B cell (primary cell): Measurements from ENCODE around the gene MYO1B. TPM values are rescaled to one million over a fixed set of nuclear protein-coding genes. Genes with fewer than 3 reads are reported as not detected.
A peak's percentile ranks its signal among the peaks of the same experiment; 100 is the strongest.

Source experiments
- ATAC-seq: fragments of 200-7000 bp; cut with Tn5 transposase; one replicate; pipeline ENCODE4 v1.10.0; 2021; ENCODE audit warnings: low read depth, mild to moderate bottlenecking, moderate number of reproducible peaks, moderate library complexity
- CTCF ChIA-PET: fragments of 350-600 bp; sonication (Branson Sonifier 250); formaldehyde crosslinking; loops from one replicate; lab custom pipeline; 2021; ENCODE audit warnings: antibody characterized with exemption, inconsistent platforms; lab: Charles Lee
- POLR2A ChIA-PET: fragments of 350-600 bp; sonication (Branson Sonifier 250); formaldehyde crosslinking; loops from one replicate; lab custom pipeline; 2021; ENCODE audit warnings: antibody characterized with exemption; lab: Charles Lee
- DNase-seq: peaks from one replicate; pipeline ENCODE4 v3.0.0; 2013
- H2AFZ ChIP-seq: 2 replicates; pipeline ENCODE4 v1.6.1; 2012; ENCODE audit warnings: mild to moderate bottlenecking, low read depth, low read length; ENCODE audit not compliant: insufficient read depth, poor library complexity, severe bottlenecking
- H3K27ac ChIP-seq, 2 donors: 1 replicate in 1 of 2; 2 replicates in 1 of 2; pipeline ENCODE4 v1.5.1; 2012 to 2013; ENCODE audit warnings: low read length in 2 of 2, mild to moderate bottlenecking in 2 of 2, moderate library complexity in 1 of 2
- H3K27me3 ChIP-seq, 4 experiments: fragments of 200-600 bp in 1 of 4; sonication (generic) in 1 of 4; replicated peaks in 1 of 4; 1 replicate in 2 of 4; 2 replicates in 2 of 4; pipeline versions ENCODE4 v1.6.1 to v1.7.0; 2013 to 2016; ENCODE audit warnings: low read length in 3 of 4, mild to moderate bottlenecking in 2 of 4, mixed read lengths in 1 of 4, moderate library complexity in 1 of 4; ENCODE audit not compliant: insufficient read depth in 4 of 4, control insufficient read depth in 3 of 4; ENCODE audit errors: control extremely low read depth in 1 of 4
- H3K36me3 ChIP-seq, 2 experiments: replicated peaks in 1 of 2; 1 replicate in 1 of 2; 2 replicates in 1 of 2; pipeline versions ENCODE4 v1.6.1 to v1.7.1; 2013; ENCODE audit warnings: low read length in 1 of 2; ENCODE audit not compliant: insufficient read depth in 2 of 2, control insufficient read depth in 1 of 2; ENCODE audit errors: control extremely low read depth in 1 of 2, extremely low read depth in 1 of 2
- H3K4me1 ChIP-seq, 2 donors: fragments of 200-600 bp in 1 of 2; sonication (generic) in 1 of 2; 1 replicate in 1 of 2; 2 replicates in 1 of 2; pipeline versions ENCODE4 v1.5.1 to v1.6.1; 2013 to 2017; ENCODE audit warnings: low read length in 2 of 2; ENCODE audit not compliant: control insufficient read depth in 2 of 2, insufficient read depth in 2 of 2
- H3K4me2 ChIP-seq: replicated peaks from 2 replicates; pipeline ENCODE3; 2012; ENCODE audit warnings: mild to moderate bottlenecking, low read depth, low read length; ENCODE audit not compliant: poor library complexity, severe bottlenecking
- H3K4me3 ChIP-seq, 5 experiments: fragments of 200-600 bp in 1 of 5; sonication (generic) in 1 of 5; 1 replicate in 3 of 5; 2 replicates in 2 of 5; pipeline versions ENCODE4 v1.5.1 to v1.7.0; 2011 to 2016; ENCODE audit warnings: low read length in 4 of 5, mild to moderate bottlenecking in 4 of 5, low read depth in 2 of 5, control low read depth in 1 of 5, moderate library complexity in 1 of 5; ENCODE audit not compliant: insufficient read depth in 1 of 5; ENCODE audit errors: control extremely low read depth in 1 of 5, extremely low read depth in 1 of 5
- H3K79me2 ChIP-seq: fragments of 200-600 bp; sonication (generic); one replicate; pipeline ENCODE4 v1.6.0; 2016; ENCODE audit warnings: low read length; ENCODE audit not compliant: control insufficient read depth, insufficient read depth
- H3K9ac ChIP-seq: fragments of 200-600 bp; sonication (generic); 2 replicates; pipeline ENCODE4 v1.6.1; 2017; ENCODE audit warnings: mild to moderate bottlenecking, low read length, moderate library complexity
- H3K9me3 ChIP-seq, 3 donors: one replicate each; pipeline versions ENCODE4 v1.6.1 to v1.7.1; 2013; ENCODE audit warnings: low read length in 2 of 3; ENCODE audit not compliant: control insufficient read depth in 2 of 3, insufficient read depth in 1 of 3; ENCODE audit errors: control extremely low read depth in 1 of 3
- H4K20me1 ChIP-seq: 2 replicates; pipeline ENCODE4 v1.6.0; 2012; ENCODE audit warnings: mild to moderate bottlenecking, low read length; ENCODE audit not compliant: insufficient read depth, control insufficient read depth, poor library complexity, severe bottlenecking
- H3K27ac Mint-ChIP-seq: one replicate; pipeline ENCODE4 v1.8.0; 2021; ENCODE audit warnings: mixed read lengths
- H3K27me3 Mint-ChIP-seq: one replicate; pipeline ENCODE4 v1.8.0; 2021; ENCODE audit warnings: mixed read lengths
- H3K4me1 Mint-ChIP-seq: one replicate; pipeline ENCODE4 v1.8.0; 2021; ENCODE audit warnings: mixed read lengths
- H3K4me3 Mint-ChIP-seq: one replicate; pipeline ENCODE4 v1.8.0; 2021; ENCODE audit warnings: mixed read lengths
- H3K9me3 Mint-ChIP-seq: one replicate; pipeline ENCODE4 v1.8.0; 2022; ENCODE audit warnings: mixed read lengths; ENCODE audit not compliant: insufficient read depth
- CTCF ChIP-seq: fragments of 200-600 bp; IDR thresholded peaks from one replicate; pipeline ENCODE4 v1.8.0; 2022; ENCODE audit warnings: antibody characterized with exemption, mild to moderate bottlenecking
- EZH2 ChIP-seq: IDR thresholded peaks from 2 replicates; pipeline ENCODE4 v1.6.1; 2012; ENCODE audit warnings: borderline replicate concordance, low read depth, mild to moderate bottlenecking, moderate library complexity, low read length; ENCODE audit not compliant: insufficient read depth, poor library complexity, severe bottlenecking
- WGBS: methylation state at CpG from one replicate; pipeline ENCODE4 v1.1.5; 2013; ENCODE audit warnings: missing lambda C conversion rate; ENCODE audit not compliant: insufficient coverage; 5-methylcytosine and 5-hydroxymethylcytosine counted together
- intact Hi-C: fragments of 100-400 bp; cut with micrococcal nuclease; formaldehyde crosslinking; loops from one replicate; pipeline ENCODE4 v1.10.0; 2022
- polyA plus RNA-seq: library from polyadenylated mRNA; depleted of rRNA; stranded (reverse); fragments of >200 nt; gene quantifications from 2 replicates; pipeline ENCODE4 v1.2.3, GENCODE V29; 2012
- total RNA-seq, 2 donors: library from RNA; stranded (reverse); fragments of 120-200 nt in 1 of 2; gene quantifications; 1 replicate in 1 of 2; 2 replicates in 1 of 2; pipeline versions ENCODE4 v1.2.3 to v1.2.4, GENCODE V29; 2013 to 2022

MYO1B gene
- total and polyA plus RNA-seq, 2 donors (not counting 1 experiment from before 2014, with no cell fraction given) = 0.67 to 4.4 TPM

DNA sequence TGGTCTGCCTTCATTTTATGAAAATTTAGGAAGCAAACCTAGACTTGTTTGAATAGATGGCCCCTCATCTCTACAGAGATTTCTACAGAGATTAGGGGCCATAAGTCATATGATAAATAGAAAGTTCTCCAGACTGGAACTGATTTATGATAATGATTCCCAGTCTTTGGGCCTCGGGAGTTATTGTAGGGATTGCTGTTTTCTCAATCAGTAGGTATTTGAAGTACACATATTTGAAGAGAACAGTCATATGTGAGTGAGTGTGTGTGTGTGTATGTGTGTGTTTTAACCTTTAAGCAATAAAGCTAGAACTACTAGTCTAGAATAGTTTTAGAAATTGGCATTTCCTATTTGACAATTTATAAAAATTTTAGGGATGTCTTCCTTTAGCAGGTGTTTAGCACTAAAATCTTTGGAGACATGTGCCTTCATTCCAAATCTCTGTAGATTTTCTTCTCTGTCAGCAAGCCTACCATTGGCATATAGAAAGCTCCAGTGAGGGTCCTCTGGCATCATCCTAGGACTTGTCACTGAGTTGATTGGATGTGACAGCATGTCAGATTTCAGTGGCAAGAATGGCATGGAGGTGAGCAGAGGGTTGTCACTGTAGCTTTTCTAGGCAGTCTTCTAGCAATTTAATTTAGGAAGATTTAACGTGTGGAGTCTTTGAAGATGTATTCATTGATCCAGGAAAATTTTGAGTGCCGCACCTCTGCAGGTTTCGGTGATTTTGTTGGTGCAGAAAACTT is 71.2 kb downstream of the MYO1B start:
- Histone ChIP-seq H3K79me2 (peaks cover 23% of the 10 kb centered on the region), H3K4me3 (no peak overlapping the region), H3K36me3 (no peaks in the 10 kb centered on the region), H3K9ac (peak overlapping the region; percentile 27), H3K9me3 (no peaks in the 10 kb centered on the region), H3K4me1 (peaks cover 53 to 64% of the 10 kb centered on the region in 2 donors), H3K4me2 (peak overlapping the region; percentile 63), H3K27me3 (no peaks in the 10 kb centered on the region), H3K27ac (peak overlapping the region; percentile 47 to 81), H2AFZ (no peak overlapping the region), H4K20me1 (no peaks in the 10 kb centered on the region)
- Mint-ChIP-seq H3K27me3 (no peaks in the 10 kb centered on the region), H3K27ac (peak overlapping the region; percentile 67), H3K4me3 (no peak overlapping the region), H3K9me3 (no peaks in the 10 kb centered on the region), H3K4me1 (peaks cover 60% of the 10 kb centered on the region)
- 62% methylated on average over 4 of the region's 4 CpGs for WGBS
- intact Hi-C loops = no loop called here
- TF ChIP-seq EZH2 (no peak), CTCF (no peak)
- ATAC-seq = no peak
- DNase-seq = no peak
- ChIA-PET CTCF (interaction anchor here (1.0 to 1.7 kb wide), 2 partner anchors 152 to 205 kb away, joined by 3 read pairs; no protein-coding TSS in a partner anchor), POLR2A (no interaction called here)

DNA sequence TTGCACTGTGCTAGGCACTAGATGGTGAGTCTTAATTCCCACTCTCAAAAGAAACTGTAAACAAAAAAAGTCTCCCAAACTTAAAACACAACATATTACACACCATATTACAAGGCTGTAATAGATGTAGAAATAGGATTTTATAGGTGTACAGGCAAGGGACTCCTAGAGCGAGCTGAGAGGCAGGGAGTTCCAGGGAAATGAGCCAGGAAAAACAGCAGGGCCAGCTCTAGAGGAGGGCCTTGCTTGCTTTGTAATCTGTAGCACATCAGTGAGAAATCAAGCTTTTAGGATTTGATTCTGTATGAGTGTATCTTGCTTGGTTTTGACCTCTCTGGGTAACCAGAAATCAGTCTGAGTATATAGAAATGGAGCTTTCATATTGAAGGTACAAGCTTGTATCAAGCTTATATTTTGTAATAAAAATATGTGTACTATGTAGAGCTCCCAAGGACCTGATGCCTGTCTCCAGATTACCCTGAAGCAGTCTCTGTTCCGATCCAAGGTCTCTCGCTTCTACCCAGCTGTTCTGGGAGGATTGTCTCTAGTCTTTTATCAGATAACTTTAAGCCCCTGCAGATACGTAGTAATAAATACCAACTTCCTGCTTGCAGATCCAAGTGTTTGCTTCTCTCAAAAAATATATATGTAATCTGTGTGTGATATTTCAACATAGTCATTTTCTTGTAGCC is 73.0 kb downstream of the MYO1B start:
- no peaks in the 10 kb centered on the region for H4K20me1 ChIP-seq
- WGBS = 100% methylated on average over 1 of the region's 4 CpGs
- POLR2A ChIA-PET = no interaction called here
- no peak overlapping the region for H3K4me3 Mint-ChIP-seq
- H3K9ac ChIP-seq = peak overlapping the region; percentile 10
- H3K27me3 Mint-ChIP-seq = no peaks in the 10 kb centered on the region
- H3K27ac Mint-ChIP-seq = no peak overlapping the region
- H2AFZ ChIP-seq = peak overlapping the region; percentile 55
- H3K4me1 Mint-ChIP-seq = peaks cover 76% of the 10 kb centered on the region
- intact Hi-C loops = no loop called here
- DNase-seq = peak; percentile 5
- no peaks in the 10 kb centered on the region for H3K9me3 ChIP-seq
- TF ChIP-seq EZH2 (no peak), CTCF (no peak)
- peaks cover 68 to 80% of the 10 kb centered on the region in 2 donors for H3K4me1 ChIP-seq
- ATAC-seq = no peak
- no peaks in the 10 kb centered on the region for H3K27me3 ChIP-seq
- peaks cover 23% of the 10 kb centered on the region for H3K79me2 ChIP-seq
- CTCF ChIA-PET = no interaction called here
- peak overlapping the region in 1 of 2 donors; percentile 40 for H3K27ac ChIP-seq
- H3K4me2 ChIP-seq = peak overlapping the region; percentile 23
- H3K9me3 Mint-ChIP-seq = no peaks in the 10 kb centered on the region
- peak overlapping the region in 1 of 5 experiments; percentile 6 for H3K4me3 ChIP-seq
- no peaks in the 10 kb centered on the region for H3K36me3 ChIP-seq
